Measurements from ENCODE around the gene GALNT10. TPM values are rescaled to one million over a fixed set of nuclear protein-coding genes. Genes with fewer than 3 reads are reported as not detected.

Gene GALNT10
- total RNA-seq, 2 donors from 2014 or later, result 30.2 to 43.4 TPM

DNA sequence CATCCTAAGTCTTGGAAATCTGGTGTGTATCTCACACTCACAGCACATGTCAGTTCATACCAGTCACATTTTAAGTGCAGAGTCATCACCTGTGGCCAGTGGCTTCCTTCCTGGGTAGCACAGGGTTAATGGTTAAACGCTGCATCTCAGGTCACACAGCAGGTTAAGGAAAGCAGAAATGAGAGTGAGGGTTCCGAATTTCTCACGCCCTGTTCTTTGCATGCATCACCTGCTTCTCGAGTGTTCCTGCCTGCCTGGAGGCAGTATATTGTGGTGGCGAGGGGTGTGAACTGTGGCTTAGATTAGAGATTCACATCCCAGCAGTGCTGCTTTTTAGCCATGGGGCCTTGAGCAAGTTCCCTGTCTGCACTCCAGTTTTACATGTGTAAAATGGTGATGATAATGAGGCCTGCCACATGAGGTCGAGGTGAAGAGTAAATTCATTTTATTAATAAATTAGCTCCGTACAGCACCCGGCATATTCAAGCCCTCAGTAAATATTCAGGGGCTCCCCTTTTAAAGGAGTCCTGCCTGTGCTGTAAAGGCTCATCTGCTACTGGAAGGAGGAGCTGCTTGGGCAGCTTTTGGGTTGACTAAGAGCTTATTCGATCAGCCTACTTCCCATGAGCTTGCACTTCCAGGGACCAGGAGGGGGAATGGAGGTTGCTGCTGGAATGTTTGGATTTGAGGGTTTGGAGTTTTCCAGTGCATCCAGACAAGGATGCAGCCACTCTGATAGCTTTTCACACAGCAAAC is 194.1 kb downstream of the GALNT10 start:
- DNase-seq, result peak; percentile 85
- TF ChIP-seq, protein P1, sequence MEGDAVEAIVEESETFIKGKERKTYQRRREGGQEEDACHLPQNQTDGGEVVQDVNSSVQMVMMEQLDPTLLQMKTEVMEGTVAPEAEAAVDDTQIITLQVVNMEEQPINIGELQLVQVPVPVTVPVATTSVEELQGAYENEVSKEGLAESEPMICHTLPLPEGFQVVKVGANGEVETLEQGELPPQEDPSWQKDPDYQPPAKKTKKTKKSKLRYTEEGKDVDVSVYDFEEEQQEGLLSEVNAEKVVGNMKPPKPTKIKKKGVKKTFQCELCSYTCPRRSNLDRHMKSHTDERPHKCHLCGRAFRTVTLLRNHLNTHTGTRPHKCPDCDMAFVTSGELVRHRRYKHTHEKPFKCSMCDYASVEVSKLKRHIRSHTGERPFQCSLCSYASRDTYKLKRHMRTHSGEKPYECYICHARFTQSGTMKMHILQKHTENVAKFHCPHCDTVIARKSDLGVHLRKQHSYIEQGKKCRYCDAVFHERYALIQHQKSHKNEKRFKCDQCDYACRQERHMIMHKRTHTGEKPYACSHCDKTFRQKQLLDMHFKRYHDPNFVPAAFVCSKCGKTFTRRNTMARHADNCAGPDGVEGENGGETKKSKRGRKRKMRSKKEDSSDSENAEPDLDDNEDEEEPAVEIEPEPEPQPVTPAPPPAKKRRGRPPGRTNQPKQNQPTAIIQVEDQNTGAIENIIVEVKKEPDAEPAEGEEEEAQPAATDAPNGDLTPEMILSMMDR (conservative IDR thresholded peaks at IDR 0.05), result no peak
- peaks cover 25% of the 10 kb centered on the region for H3K9me3 ChIP-seq (ENCODE audit: control insufficient read depth, low read length)
- peaks cover 36% of the 10 kb centered on the region for H3K4me1 Mint-ChIP-seq
- H3K27ac Mint-ChIP-seq, result peak overlapping the region; percentile 27
- H3K36me3 ChIP-seq (ENCODE audit: control insufficient read depth, insufficient read depth, low read length), result peaks cover 56% of the 10 kb centered on the region
- no peak overlapping the region for H3K4me3 Mint-ChIP-seq
- H3K27ac ChIP-seq (ENCODE audit: low read depth, low read length), result no peak overlapping the region
- WGBS, 2 experiments (ENCODE audit: insufficient coverage in 1 of 2, insufficient read length in 1 of 2), result 44 to 58% methylated on average over 4 to 9 of the region's 9 CpGs
- no peaks in the 10 kb centered on the region for H3K27me3 ChIP-seq (ENCODE audit: control insufficient read depth, insufficient read depth, low read length, poor library complexity, severe bottlenecking)
- no peak overlapping the region for H3K9ac ChIP-seq (ENCODE audit: extremely low read depth, low read length, poor library complexity, severe bottlenecking)
- H3K4me1 ChIP-seq (ENCODE audit: control insufficient read depth, insufficient read depth, low read length), result peaks cover 9% of the 10 kb centered on the region
- H3K4me3 ChIP-seq (ENCODE audit: low read length), result no peak overlapping the region
- peaks cover 7% of the 10 kb centered on the region for H3K9me3 Mint-ChIP-seq
- H3K36me3 Mint-ChIP-seq (ENCODE audit: low read depth), result peaks cover 35% of the 10 kb centered on the region
- peaks cover 12% of the 10 kb centered on the region for H3K27me3 Mint-ChIP-seq (ENCODE audit: insufficient read depth)

DNA sequence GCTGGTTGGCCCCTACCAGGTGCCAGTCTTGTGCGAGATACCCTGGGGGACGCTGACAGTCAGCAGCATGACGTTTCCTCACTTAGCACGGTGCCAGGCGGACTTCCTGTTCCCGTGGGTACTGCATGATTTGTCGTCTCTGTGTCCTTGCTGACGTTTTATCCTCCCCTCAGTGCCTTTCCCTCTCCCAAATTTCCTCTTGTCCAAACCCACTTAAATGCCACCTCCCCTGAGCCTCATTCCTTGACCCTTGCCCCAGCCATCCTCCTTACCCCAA is 194.6 kb downstream of the GALNT10 start:
- Mint-ChIP-seq H3K4me3 (no peak overlapping the region), H3K4me1 (peaks cover 40% of the 10 kb centered on the region), H3K27ac (peak overlapping the region; percentile 27), H3K9me3 (peaks cover 7% of the 10 kb centered on the region), H3K36me3 (ENCODE audit: low read depth) (peaks cover 37% of the 10 kb centered on the region), H3K27me3 (ENCODE audit: insufficient read depth) (peaks cover 12% of the 10 kb centered on the region)
- DNase-seq, result no peak
- Histone ChIP-seq H3K9me3 (ENCODE audit: control insufficient read depth, low read length) (peaks cover 25% of the 10 kb centered on the region), H3K4me3 (ENCODE audit: low read length) (no peak overlapping the region), H3K27me3 (ENCODE audit: control insufficient read depth, insufficient read depth, low read length, poor library complexity, severe bottlenecking) (no peaks in the 10 kb centered on the region), H3K4me1 (ENCODE audit: control insufficient read depth, insufficient read depth, low read length) (peaks cover 9% of the 10 kb centered on the region), H3K27ac (ENCODE audit: low read depth, low read length) (no peak overlapping the region), H3K9ac (ENCODE audit: extremely low read depth, low read length, poor library complexity, severe bottlenecking) (no peak overlapping the region), H3K36me3 (ENCODE audit: control insufficient read depth, insufficient read depth, low read length) (peaks cover 56% of the 10 kb centered on the region)
- TF ChIP-seq, protein P1 (conservative IDR thresholded peaks at IDR 0.05), result no peak
- 78 to 84% methylated on average over 6 to 8 of the region's 8 CpGs for whole genome bisulfite sequencing, 2 experiments (ENCODE audit: insufficient coverage in 1 of 2, insufficient read length in 1 of 2)

DNA sequence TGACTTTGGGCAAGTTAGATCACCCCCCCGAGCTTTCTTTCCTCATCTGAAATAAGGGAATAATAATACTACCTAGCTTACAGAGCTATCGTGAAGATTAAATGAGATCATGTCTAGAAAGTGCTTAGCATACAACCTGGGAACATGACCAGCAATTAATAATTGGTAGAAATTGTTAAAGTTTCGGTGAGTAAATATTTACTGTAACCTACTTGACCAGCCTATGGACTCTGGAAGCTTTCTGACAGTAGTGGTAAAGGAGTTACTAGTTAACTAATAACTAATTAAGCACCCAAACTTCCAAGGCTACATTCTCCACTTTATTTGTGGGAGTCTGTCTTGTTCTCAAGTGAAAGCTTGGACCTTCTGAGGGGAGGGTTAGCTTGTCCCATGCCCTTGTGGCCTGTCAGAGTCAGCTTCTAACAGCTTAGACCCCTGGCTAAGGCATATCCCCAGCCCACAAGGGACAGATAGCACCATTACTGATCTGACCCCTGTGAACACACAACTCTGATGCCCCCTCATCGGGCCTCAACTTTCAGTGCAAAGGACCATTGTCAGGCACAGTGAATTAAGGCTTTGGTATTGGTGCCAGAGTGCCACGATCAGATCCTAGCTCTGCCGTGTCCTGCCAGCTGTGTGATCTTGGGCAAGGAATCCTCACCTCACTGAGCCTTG is 196.6 kb downstream of the GALNT10 start:
- no peak for DNase-seq
- Histone ChIP-seq H3K9me3 (ENCODE audit: control insufficient read depth, low read length) (peaks cover 14% of the 10 kb centered on the region), H3K9ac (ENCODE audit: extremely low read depth, low read length, poor library complexity, severe bottlenecking) (no peak overlapping the region), H3K4me1 (ENCODE audit: control insufficient read depth, insufficient read depth, low read length) (peaks cover 9% of the 10 kb centered on the region), H3K27me3 (ENCODE audit: control insufficient read depth, insufficient read depth, low read length, poor library complexity, severe bottlenecking) (no peaks in the 10 kb centered on the region), H3K4me3 (ENCODE audit: low read length) (no peak overlapping the region), H3K27ac (ENCODE audit: low read depth, low read length) (no peak overlapping the region), H3K36me3 (ENCODE audit: control insufficient read depth, insufficient read depth, low read length) (peaks cover 55% of the 10 kb centered on the region)
- TF ChIP-seq, protein P1 (conservative IDR thresholded peaks at IDR 0.05), result no peak
- no peak overlapping the region for H3K4me3 Mint-ChIP-seq
- no peaks in the 10 kb centered on the region for H3K27me3 Mint-ChIP-seq (ENCODE audit: insufficient read depth)
- H3K27ac Mint-ChIP-seq, result no peak overlapping the region
- peaks cover 47% of the 10 kb centered on the region for H3K4me1 Mint-ChIP-seq
- H3K9me3 Mint-ChIP-seq, result peaks cover 2% of the 10 kb centered on the region
- WGBS, 2 experiments (ENCODE audit: insufficient coverage in 1 of 2, insufficient read length in 1 of 2), result 87 to 97% methylated on average over 4 to 6 of the region's 6 CpGs
- peaks cover 26% of the 10 kb centered on the region for H3K36me3 Mint-ChIP-seq (ENCODE audit: low read depth)

Data from endodermal cell (in vitro differentiated cells).